Uterus (tissue), 2 donors: ENCODE results near the gene ACO2.

ENCODE experiments used
- POLR2A ChIP-seq, 2 donors: fragments of 450-650 bp; IDR thresholded peaks; one replicate each; pipeline ENCODE4 v1.6.1; 2016; ENCODE audit warnings: antibody characterized with exemption in 2 of 2, mild to moderate bottlenecking in 1 of 2, moderate library complexity in 1 of 2
- TF ChIP-seq, protein P1 (sequence below), 4 experiments: fragments of 200-600 bp in 2 of 4; fragments of 450-650 bp in 2 of 4; sonication (generic) in 2 of 4; IDR thresholded peaks; one replicate each; pipeline ENCODE4 v1.5.1; 2016 to 2019; ENCODE audit warnings: antibody characterized with exemption in 4 of 4, mild to moderate bottlenecking in 2 of 4, moderate library complexity in 1 of 4

GRCh38 chr22:41429232-41429950 is 39.5 kb upstream of the ACO2 start:
- no peak for TF ChIP-seq POLR2A (IDR thresholded peaks at IDR 0.05)
- TF ChIP-seq, protein P1, sequence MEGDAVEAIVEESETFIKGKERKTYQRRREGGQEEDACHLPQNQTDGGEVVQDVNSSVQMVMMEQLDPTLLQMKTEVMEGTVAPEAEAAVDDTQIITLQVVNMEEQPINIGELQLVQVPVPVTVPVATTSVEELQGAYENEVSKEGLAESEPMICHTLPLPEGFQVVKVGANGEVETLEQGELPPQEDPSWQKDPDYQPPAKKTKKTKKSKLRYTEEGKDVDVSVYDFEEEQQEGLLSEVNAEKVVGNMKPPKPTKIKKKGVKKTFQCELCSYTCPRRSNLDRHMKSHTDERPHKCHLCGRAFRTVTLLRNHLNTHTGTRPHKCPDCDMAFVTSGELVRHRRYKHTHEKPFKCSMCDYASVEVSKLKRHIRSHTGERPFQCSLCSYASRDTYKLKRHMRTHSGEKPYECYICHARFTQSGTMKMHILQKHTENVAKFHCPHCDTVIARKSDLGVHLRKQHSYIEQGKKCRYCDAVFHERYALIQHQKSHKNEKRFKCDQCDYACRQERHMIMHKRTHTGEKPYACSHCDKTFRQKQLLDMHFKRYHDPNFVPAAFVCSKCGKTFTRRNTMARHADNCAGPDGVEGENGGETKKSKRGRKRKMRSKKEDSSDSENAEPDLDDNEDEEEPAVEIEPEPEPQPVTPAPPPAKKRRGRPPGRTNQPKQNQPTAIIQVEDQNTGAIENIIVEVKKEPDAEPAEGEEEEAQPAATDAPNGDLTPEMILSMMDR (IDR thresholded peaks at IDR 0.05): no peak
